GM12801 (cell line): Measurements from ENCODE around the gene WBP4.

Experiments used
- TF ChIP-seq, protein P1 (sequence below): IDR thresholded peaks from one replicate; pipeline ENCODE4 v1.5.1; 2011; ENCODE audit warnings: control low read depth; ENCODE audit not compliant: insufficient read length; ENCODE audit errors: extremely low read depth

The WBP4 gene

DNA sequence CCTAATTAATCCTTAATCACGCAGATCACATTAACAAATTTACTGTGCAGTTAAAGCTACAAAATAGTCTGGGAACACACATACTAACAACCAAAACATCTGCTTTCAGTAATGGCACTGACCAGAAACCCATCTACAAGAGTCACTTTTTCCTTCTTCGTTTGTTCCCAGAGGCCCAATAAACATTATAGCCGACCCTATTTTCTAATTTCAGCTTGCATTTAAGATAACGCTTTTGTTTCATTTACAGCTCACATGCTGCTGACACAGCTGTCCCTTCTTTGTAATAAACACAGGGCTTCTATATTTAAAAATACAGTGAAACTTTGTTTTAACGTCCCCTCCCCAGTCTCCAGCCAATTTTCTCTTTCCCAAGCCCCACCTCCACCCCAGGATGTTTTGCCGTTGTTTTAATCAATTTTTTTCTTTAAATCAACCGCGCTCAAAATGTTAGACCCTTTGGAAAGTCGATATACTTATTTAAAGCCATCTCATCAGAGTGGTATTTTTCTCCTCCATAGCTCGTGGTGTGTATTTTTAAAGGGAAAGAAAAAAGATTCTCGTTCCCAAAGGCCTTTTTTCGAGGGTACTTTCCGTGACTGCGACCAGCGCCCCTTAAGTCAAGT lies 1.7 kb upstream of the WBP4 start:
- TF ChIP-seq, protein P1, sequence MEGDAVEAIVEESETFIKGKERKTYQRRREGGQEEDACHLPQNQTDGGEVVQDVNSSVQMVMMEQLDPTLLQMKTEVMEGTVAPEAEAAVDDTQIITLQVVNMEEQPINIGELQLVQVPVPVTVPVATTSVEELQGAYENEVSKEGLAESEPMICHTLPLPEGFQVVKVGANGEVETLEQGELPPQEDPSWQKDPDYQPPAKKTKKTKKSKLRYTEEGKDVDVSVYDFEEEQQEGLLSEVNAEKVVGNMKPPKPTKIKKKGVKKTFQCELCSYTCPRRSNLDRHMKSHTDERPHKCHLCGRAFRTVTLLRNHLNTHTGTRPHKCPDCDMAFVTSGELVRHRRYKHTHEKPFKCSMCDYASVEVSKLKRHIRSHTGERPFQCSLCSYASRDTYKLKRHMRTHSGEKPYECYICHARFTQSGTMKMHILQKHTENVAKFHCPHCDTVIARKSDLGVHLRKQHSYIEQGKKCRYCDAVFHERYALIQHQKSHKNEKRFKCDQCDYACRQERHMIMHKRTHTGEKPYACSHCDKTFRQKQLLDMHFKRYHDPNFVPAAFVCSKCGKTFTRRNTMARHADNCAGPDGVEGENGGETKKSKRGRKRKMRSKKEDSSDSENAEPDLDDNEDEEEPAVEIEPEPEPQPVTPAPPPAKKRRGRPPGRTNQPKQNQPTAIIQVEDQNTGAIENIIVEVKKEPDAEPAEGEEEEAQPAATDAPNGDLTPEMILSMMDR = no peak

DNA sequence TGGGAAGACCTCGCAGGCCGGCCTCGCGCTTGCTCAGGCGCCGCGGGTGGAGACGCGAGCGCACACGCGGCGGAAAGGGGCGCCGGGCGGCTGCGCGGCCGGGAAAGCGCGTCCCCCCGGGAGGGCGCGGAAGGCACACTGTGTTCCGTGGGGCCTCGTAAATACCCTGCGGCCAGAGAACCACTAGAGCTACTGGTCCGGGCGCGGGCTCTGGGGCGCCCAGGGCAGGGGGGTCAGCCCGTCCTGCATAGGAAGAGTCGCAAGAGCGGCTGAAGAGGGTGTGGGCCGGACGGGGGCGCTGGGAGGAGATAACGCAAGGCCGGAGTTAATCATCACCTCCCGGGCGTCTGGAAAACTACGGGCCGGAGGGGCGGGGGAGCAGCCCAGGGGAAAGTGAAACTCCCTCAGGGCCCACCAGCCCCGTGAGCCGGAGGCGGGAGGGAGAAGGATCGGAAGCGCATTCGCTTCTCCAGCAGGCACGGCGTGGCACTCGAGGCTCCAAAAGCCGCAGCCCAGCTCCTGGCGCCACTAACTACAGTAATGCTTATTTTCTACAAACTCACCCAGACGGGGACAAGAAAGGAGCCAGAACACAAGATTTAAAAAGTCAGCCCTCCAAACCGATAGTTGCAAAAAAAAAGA lies 1.1 kb upstream of the WBP4 start:
- TF ChIP-seq, protein P1 = no peak

DNA sequence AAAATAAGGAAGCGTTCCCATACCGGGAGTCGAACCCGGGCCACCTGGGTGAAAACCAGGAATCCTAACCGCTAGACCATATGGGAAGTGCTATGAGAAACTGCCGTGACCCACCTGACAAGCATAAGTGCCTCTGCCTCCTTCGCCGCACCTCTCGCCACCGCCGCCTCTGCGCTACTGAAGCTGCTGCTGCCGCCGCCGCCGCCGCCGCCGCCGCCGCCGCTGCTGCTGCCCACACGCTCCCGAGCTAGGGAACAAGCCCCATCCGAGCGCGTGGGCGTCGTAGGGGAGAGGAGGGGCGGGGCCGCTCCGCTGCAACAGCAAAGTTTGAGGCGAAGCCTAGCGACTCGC lies 610 bp upstream of the WBP4 start:
- TF ChIP-seq, protein P1 = no peak

DNA sequence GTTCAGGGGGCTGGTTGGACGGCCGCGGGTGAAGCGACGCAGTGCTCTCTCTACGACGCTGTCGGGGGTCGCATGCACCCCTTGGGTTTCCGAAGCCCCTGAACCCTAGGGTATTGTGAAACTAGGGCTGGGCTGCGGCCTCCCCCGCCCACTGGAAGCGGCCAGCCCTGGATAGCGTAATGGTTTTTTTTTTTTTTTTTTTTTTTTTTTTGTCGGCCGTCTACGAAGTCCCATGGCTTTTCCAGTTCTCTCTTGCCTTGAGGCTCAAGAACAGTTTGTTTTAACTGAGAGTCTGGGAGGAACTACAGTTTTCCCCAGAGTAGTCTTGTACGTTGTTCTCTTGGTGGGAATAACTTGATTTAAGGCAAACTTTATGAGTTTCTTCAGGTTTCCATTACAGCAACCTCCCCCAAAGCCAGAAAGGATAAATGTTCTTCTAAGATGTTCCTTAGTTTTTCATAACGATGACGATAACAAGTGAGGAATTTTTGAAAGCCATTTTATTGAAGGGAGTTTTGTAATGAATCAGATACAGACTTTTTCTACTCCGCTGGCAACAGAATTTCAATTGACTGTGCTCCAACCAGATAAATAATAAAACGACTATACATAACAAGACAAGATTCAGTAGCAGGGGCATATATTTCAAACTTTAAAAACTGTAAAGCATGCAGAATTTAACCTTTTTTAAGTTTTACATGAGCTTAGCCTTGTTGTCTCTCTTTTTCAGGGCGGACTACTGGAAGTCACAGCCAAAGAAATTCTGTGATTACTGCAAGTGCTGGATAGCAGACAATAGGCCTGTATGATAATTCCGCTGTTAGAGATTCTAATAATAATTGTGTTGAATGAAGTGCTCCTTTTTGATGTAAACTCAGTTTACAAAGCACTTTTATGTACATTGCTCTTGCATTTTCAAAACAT lies 867 bp downstream of the WBP4 start:
- TF ChIP-seq, protein P1 = no peak

DNA sequence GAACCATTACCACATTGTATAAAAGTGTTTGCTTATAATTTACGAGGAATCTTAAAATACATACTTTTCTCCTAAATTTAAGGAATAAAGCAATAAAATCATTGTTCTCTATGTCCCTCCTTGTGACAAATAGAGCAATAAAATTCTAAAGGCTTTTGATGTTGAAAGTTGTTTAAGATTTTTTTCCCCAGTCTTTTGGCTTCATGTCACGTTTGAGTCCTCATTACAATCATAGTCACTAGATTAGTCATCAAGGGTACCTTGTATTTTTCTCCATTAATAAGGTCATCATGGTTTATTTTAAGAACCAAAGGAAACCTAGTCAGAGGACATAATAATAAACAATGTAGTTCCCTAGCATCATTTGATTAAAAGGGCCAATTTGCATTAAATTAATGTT lies 3.2 kb downstream of the WBP4 start:
- TF ChIP-seq, protein P1 = no peak

DNA sequence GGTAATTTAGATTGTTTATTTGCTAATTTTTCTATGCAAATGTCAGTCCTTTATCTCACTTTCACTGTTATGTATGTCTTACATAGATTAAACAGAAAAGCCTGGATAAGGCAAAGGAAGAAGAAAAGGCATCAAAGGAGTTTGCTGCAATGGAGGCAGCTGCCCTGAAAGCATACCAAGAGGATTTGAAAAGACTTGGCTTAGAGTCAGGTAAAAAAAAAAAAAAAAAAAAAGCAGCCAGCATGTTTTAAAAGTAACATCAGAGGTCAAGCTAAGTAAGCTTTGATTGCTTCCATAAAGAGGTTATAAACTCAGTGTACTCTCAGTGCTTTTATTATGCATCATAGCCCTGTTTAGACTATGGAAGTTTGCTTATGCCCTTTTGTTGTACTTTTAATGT lies 3.8 kb downstream of the WBP4 start:
- TF ChIP-seq, protein P1 = no peak

DNA sequence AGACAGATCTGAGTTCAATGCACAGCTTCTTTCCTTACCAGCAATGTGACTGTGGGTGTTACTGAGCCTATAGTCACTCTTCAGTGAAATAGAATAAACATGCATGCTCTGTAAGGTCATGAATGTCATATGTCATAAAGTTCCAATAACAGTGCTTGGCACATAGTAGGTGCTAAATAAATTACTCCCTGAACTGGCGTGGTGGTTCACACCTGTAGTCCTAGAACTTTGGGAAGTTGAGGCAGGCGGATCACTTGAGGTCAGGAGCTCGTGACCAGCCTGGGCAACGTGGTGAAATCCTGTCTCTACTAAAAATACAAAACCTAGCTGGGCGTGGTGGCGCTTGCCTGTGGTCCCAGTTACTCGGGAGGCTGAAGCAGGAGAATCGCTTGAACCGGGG lies 13.2 kb downstream of the WBP4 start:
- TF ChIP-seq, protein P1 = no peak
